GM21717 (cell line): ENCODE data around the gene DUSP6.

Experiments used
- ATAC-seq: cut with Tn5 transposase; IDR thresholded peaks from one replicate; pipeline ENCODE4 v1.9.1; 2021; ENCODE audit warnings: mild to moderate bottlenecking, moderate library complexity; ENCODE audit not compliant: unreplicated experiment

DUSP6 gene

DNA sequence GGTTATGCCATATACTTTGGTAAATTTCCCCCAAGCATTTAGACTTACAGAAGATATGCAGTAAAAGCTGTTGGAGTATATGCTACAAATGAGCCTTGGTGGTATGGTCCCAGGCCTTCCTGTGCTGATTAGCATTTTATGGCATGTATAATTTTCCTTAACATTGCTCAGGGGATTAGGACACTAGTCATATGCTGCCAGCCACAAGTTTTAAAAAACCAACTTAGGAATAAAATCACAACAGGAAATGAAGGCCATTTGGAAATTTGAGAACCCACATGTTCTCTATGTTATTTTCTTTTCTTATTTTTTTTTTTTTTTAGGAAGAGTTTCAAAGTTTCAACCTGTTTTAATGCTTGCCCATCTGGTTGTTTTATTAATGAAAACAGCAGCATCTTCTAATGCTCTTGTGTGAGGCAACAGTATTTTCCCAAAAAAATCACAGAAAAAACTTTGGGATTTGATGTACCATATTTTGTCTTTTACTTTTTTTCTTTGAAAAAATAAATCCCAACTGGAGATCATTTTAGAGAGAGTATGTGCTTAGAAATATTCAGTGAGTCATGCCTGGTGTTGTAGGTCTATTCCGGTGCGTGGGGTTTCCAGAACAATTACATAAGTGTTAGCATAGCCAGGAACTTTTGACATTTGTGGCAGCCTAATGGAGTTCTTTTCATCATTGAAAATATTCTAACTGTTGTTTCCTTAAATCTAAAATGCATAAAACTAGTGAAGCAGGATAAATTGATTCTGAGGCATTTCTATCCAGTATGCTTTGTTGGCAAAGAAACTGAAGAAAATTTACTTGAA is 21.7 kb upstream of the DUSP6 start:
- no peak for ATAC-seq

GRCh38 chr12:89372584-89373370 is 20.5 kb upstream of the DUSP6 start:
- ATAC-seq, result no peak

GRCh38 chr12:89370850-89371249 is 18.5 kb upstream of the DUSP6 start:
- ATAC-seq, result no peak

- no peak for ATAC-seq
These were observed 18.1 kb upstream of the DUSP6 start for GRCh38 chr12:89370421-89370831.

DNA sequence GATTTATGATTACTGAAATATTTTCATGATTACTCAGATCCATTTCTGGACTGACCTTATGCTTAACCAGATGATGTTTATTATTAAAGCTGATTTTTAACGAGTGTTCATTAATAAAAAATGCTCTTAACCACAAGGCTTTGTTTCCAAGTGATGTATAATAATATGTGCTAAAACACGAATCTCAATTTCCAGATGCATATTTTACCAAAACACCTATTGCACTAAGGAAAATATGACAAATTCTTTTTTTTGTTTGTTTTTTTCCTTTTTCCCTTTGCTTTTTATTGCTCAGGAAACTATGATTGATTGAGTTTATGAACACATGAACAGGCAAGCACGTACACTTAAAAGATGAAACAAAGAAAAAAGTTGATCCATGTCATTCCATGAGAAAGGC is 16.9 kb upstream of the DUSP6 start:
- ATAC-seq, result no peak

- no peak for ATAC-seq
These were observed 16.1 kb upstream of the DUSP6 start for GRCh38 chr12:89368391-89368790.

DNA sequence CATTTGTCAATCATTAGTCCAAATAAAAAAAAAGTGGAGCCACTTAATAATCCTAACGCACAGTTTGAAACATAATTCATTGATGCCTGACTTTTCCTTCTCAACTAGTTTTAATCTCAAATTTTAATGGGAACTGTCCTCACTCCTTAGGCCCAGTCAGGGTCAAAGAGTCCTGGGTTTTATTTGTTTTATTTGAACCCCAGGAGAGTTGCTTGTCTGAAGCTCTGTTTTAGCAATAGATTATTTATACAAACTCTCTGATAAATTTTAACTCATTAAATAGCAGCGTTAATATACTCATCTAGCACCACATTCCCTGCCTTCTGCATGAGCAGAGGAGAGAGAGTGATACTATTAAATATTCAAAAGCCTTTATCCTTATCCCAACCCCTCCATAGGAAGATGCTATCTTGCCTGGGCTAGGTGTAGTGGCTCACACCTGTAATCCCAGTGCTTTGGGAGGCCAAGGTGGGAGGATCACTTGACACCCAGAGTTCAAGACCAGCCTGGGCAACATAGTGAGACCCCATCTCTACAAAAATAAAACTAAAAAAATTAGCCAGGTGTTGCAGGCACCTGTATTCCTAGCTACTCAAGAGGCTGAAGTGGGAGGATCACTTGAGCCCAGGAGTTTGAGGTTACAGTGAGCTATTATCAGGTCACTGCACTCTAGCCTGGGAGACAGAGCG is 14.5 kb upstream of the DUSP6 start:
- no peak for ATAC-seq

DNA sequence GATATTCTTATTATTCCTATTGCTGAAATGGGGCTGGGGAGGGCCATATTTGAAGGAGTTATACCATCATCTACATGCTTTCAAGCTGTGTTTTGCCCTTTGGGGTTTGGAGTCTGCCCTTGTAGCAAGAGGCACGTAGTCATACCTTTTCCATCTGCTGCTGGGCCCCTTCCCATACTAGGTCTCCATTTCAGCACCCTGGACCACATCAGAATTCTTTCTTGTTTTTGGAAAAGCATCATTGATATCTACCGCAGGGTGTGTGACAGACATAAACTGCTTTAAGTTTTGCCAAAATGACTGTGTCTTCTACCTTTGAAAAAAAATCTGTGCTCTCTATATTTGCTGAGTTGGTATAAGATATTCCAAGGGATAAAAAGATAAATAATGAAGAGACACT is 12.3 kb upstream of the DUSP6 start:
- no peak for ATAC-seq

DNA sequence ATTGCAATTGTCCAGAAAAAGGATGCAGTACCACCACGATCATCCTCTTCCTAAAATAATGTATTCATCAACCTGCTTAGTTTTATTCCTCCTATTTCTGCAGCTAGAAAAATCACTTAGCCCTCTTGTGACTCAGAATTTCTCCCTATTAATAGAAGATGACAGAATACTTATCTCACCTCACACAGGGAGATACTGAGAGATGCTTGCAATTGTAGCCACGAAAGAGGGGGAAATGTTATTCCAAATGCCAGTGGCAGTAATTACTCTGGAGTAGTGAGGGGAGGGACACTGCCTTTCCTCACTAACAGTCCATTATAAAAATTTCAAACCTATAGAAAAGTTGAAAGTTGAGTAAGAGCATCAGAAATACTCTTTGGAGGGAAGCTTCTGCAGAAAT is 11.8 kb upstream of the DUSP6 start:
- no peak for ATAC-seq

GRCh38 chr12:89363582-89363981 is 11.3 kb upstream of the DUSP6 start:
- no peak for ATAC-seq

GRCh38 chr12:89363084-89363483 is 10.8 kb upstream of the DUSP6 start:
- ATAC-seq, result no peak

DNA sequence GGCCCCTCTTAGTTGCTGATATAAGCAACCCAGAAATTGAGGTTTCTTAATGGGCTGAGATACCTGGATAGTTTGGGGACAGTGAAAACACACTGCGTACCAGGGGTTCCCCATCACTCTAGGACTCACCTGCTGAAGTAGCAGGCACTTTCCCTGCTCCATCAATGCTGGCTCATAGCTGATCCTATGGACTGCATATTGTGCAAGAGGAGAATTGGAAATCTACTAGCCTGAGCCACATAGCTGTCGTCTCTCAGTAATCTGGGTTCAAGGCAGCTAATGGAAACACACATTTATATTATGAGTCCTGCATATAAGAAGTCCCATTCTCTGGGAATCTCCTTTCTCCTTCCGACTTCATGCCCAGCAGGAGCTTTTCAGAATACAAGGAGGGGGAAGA is 7.3 kb upstream of the DUSP6 start:
- no peak for ATAC-seq

DNA sequence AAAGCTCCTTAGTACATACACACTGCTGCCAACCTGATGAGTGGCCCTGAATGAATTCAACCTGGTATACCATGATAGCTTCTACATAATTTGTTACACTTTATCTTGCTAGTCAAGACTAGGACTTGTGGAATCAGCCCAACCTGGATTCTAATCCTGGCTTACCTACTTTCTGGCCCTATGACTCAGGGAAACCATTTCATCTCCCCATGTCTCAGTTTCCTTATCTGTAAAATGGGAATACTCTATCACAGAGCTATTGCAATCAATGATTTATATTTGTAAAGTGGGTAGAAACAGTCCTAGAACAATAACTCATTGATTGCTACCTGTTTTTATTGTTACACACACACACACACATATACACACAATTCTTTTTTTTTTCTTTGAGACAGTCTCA is 6.5 kb upstream of the DUSP6 start:
- ATAC-seq, result no peak

DNA sequence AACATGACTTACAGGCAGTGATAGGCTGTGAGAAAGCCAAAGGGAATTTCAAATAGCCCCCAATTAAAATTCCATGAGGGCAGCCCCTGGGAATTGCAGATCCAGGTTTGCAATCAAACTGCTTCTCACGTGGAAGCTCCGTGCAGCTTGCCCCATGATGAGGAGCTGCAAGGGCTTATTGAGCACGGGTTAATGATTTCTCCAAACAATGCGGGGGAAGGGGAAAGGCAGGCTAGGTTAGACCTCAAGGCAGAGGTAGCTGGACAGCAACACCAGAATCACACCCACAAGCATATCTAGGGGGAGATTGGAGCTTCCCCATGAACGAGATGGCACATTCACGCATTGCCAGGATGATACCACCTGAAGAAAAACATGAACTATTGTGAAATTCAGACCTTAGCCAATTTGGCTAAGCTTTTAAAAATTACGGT is 5.0 kb upstream of the DUSP6 start:
- no peak for ATAC-seq

GRCh38 chr12:89356069-89356665 is 3.9 kb upstream of the DUSP6 start:
- no peak for ATAC-seq

DNA sequence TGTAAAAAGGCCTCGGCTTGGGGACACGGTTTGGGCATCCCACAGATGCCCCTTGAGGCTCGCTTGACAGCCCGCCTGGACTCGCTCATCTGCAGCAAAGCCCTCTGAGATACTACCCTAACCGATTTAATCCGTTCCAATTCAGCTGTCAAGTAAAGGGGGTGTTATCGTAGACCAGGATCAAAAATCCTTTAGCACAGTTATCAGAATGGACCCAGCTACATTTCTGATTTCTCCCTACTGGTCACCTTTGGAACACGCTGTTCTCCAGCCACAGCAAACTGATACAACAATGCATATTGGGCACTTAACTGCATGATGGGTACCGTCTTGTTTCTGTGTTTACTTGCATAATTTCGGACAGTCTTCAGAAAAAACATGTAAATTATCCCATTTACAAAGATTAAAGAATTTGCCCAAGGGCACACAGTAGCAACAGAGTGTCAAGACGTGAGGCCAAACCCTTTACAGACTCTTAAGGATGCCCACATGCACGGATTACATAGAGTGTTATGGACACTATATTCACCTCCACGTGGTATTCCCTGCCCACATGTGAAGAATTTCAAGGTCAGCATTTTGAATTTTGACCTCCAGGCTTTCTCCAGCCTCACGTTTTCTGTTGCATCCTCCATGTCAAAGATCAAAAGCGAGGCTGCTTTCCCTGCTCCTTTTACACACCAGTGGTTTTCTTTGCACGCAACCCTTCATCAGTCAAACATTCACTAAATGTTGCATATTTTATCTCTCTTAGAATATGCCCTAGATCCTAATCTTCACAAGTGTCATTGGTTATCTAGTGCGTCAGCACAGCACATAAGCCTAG is 3.2 kb upstream of the DUSP6 start:
- ATAC-seq, result no peak

DNA sequence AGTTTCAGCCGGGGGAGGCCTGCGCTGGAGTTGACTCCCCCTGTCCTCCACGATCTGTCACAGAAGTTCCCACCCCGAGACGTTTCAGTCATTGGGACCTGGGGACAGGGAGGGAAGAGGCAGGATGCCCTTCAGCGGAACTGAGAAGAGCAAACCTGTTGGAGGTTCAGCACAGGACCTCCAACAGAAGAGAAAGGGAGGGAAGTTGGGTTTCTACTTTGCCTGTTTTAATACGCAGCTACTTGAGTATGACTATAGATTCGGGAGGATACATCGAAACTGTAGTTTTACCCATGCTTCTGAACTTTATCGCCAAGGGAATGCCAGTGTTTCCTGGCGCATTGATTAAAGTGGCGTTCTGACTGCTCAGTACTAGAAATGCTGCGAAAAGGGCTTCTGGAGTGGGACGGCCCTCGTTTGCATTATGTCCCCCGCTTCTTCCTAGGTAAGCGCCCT is 2.3 kb upstream of the DUSP6 start:
- ATAC-seq, result no peak

DNA sequence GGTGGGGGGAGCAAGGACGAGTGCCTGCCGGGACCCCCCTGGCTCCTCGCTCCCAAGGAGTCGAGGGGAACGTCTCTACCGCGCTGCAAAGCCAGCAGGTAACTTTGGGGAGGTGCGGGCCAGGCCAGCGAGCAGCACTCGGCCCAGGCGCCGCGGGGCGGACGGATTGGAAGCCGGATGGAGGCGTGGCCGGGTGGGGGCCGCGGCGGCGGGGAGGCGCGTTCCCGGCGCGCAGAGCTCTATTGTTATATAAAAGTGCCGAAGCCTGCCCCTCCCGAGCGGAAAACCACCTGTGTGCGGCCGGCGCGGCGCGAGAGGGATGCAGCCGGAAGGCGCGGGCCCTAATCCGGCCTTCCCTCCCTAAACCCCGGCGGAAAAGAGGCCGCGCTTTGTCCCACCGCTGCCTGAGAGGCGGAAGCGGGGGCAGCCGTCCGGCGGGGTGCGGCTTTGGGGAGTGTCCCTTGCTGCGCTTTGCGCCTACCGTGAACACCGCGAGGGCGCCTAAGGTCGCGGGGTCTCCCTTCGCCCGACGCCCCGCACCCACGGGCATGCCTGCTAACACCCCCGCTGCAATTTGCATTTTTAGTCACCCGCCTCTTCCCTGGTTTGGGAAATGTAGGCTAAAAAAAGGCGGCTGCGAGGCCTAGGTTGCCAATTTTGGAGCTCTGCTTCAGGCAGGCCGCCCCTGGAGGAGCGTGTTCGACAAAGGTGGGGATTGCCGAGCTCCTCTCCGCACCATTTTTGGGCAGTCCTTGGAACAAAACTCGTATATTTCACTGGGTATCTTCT is 1.7 kb upstream of the DUSP6 start:
- ATAC-seq, result no peak

DNA sequence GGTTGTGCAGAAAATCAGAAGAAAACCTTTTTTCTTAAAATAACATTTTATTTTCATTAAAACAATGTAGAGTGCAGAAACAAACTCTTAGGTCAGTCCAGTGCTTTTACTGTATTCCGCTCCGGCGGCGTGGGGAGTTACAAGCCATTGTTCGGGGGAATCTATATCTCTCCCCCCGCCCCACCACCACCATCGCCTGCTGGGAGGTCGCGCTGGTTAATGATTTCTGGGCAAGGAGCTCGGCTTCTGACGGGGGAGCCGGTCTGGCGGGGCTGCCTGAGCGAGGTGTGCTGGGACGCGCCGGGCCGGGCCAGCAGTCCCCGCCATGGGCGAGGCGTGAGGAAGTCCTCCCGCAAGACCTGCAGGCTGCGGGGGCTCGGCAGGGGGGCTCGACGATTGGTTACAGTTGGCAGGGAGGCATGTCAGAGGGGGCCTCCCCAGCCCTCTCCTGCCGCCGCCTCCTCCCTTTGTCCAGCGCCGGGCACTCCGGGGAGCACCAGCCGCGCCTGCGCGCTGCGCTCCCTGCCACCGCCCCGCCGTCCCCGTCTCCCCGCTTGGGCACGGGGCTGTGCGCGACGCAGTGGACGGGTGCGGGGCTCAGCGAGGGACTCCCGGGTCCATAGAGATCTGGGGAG is 1.0 kb upstream of the DUSP6 start:
- no peak for ATAC-seq
